ENCODE measurements around the gene PAK4.

PAK4 gene

GRCh38 chr19:39167461-39168257 lies 42.1 kb downstream of the PAK4 start:
- DNase-seq, result no peak

GRCh38 chr19:39168258-39169142 lies 42.9 kb downstream of the PAK4 start:
- no peak for DNase-seq

GRCh38 chr19:39169143-39169810 lies 43.7 kb downstream of the PAK4 start:
- no peak for DNase-seq

- no peak for DNase-seq
Observed at GRCh38 chr19:39170386-39171231, 45.0 kb downstream of the PAK4 start.

- no peak for DNase-seq
Observed at GRCh38 chr19:39171479-39172465, 46.2 kb downstream of the PAK4 start.

GRCh38 chr19:39172700-39173501 lies 47.3 kb downstream of the PAK4 start:
- DNase-seq, result no peak

- DNase-seq, result no peak
Observed at GRCh38 chr19:39173502-39173991, 48.0 kb downstream of the PAK4 start.

GRCh38 chr19:39174142-39174541 lies 48.6 kb downstream of the PAK4 start:
- no peak for DNase-seq

GRCh38 chr19:39174558-39175544 lies 49.3 kb downstream of the PAK4 start:
- DNase-seq, result no peak

GRCh38 chr19:39175564-39175963 lies 50.0 kb downstream of the PAK4 start:
- no peak for DNase-seq

- DNase-seq, result no peak
Observed at GRCh38 chr19:39177110-39177699, 51.6 kb downstream of the PAK4 start.

GRCh38 chr19:39177736-39178135 lies 52.1 kb downstream of the PAK4 start:
- DNase-seq, result no peak

- DNase-seq, result no peak
Observed at GRCh38 chr19:39178296-39179006, 52.9 kb downstream of the PAK4 start.

GRCh38 chr19:39179754-39180153 lies 54.2 kb downstream of the PAK4 start:
- no peak for DNase-seq

GRCh38 chr19:39180749-39181148 lies 55.2 kb downstream of the PAK4 start:
- DNase-seq, result no peak

- no peak for DNase-seq
Observed at GRCh38 chr19:39181500-39182173, 56.1 kb downstream of the PAK4 start.

- no peak for DNase-seq
Observed at GRCh38 chr19:39182174-39182505, 56.6 kb downstream of the PAK4 start.
